BJ (cell line): ENCODE data around the gene PDE4C. TPM values are rescaled to one million over a fixed set of nuclear protein-coding genes. Genes with fewer than 3 reads are reported as not detected.

ENCODE experiments used
- CTCF ChIA-PET: fragments of 350-600 bp; formaldehyde crosslinking; extraction: SDS; loops from one replicate; lab custom pipeline; 2021; ENCODE audit warnings: antibody characterized with exemption, inconsistent platforms; lab: Yijun Ruan, JAX
- POLR2A ChIA-PET: fragments of 300-600 bp; sonication (Branson Sonifier 250); formaldehyde crosslinking; extraction: SDS; loops from one replicate; lab custom pipeline; 2021; ENCODE audit warnings: antibody characterized with exemption; lab: Charles Lee
- DNase-seq: peaks from one replicate; pipeline ENCODE4 v3.0.0-alpha.2; 2011; ENCODE audit warnings: low read depth
- H3K27me3 ChIP-seq: 2 replicates; pipeline ENCODE4 v1.6.0; 2011; ENCODE audit warnings: low read length; ENCODE audit not compliant: control insufficient read depth, insufficient read depth
- H3K36me3 ChIP-seq: 2 replicates; pipeline ENCODE4 v1.5.1; 2011; ENCODE audit warnings: low read length; ENCODE audit not compliant: control insufficient read depth, insufficient read depth
- H3K4me3 ChIP-seq: 2 replicates; pipeline ENCODE4 v1.5.1; 2011; ENCODE audit warnings: low read depth, mild to moderate bottlenecking, control low read depth, low read length
- polyA plus RNA-seq: library from polyadenylated mRNA; depleted of rRNA; stranded (reverse); fragments of >200 nt; gene quantifications from 2 replicates; pipeline ENCODE4 v1.2.3, GENCODE V29; 2011
- TF ChIP-seq, protein P1 (sequence below): IDR thresholded peaks from 2 replicates; pipeline ENCODE4 v1.5.1; 2011; ENCODE audit warnings: low read depth, mild to moderate bottlenecking, control low read depth, inconsistent platforms, low read length, moderate library complexity; ENCODE audit not compliant: insufficient read depth

The PDE4C gene
- polyA plus RNA-seq, 1 experiment = 0.06 TPM

DNA sequence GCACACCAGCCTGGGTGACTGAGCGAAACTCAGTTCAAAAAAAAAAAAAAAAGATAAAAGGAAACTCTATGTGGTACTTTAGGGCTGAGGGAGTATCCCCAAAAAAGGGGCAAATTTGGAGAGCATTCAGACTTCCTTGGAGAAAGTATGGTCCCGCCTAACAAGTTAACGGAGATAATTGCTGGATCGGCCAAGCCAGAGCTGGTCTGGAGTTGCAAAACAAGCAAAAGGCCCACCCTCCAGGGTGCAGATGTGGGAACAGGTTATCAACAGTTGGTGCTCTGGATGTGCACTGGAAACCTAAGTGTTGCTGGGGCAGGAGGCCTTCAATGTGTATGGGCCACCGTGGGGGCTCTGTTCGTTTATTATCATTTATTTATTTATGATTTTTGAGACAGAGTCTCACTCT lies 45.2 kb upstream of the PDE4C start:
- CTCF ChIA-PET = interaction anchor here (0.7 to 11.5 kb wide), 7 partner anchors 10 to 140 kb away, joined by 3 to 252 read pairs (median 3); partner anchors contain the start of genes JUND and MPV17L2
- no peaks in the 10 kb centered on the region for H3K27me3 ChIP-seq
- POLR2A ChIA-PET = interaction anchor here (0.7 kb wide), 1 partner anchor 91 kb away, joined by 9 read pairs; no protein-coding TSS in a partner anchor
- no peak for DNase-seq
- peaks cover 18% of the 10 kb centered on the region for H3K36me3 ChIP-seq
- TF ChIP-seq, protein P1, sequence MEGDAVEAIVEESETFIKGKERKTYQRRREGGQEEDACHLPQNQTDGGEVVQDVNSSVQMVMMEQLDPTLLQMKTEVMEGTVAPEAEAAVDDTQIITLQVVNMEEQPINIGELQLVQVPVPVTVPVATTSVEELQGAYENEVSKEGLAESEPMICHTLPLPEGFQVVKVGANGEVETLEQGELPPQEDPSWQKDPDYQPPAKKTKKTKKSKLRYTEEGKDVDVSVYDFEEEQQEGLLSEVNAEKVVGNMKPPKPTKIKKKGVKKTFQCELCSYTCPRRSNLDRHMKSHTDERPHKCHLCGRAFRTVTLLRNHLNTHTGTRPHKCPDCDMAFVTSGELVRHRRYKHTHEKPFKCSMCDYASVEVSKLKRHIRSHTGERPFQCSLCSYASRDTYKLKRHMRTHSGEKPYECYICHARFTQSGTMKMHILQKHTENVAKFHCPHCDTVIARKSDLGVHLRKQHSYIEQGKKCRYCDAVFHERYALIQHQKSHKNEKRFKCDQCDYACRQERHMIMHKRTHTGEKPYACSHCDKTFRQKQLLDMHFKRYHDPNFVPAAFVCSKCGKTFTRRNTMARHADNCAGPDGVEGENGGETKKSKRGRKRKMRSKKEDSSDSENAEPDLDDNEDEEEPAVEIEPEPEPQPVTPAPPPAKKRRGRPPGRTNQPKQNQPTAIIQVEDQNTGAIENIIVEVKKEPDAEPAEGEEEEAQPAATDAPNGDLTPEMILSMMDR = no peak
- H3K4me3 ChIP-seq = no peak overlapping the region

DNA sequence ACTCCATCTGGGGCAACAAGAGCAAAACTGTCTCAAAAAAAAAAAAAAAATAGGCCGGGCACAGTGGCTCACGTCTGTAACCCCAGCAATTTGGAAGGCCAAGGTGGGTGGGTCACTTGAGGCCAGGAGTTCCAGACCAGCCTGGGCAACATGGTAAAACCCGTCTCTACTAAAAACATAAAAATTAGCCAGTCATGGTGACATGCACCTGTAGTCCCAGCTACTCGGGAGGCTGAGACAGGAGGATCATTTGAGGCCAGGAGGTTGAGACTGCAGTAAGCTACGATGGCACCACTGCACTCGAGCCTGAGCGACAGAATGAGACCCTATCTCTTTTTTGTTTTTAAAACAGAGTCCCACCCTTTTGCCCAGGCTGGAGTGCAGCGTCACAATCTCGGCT lies 44.1 kb upstream of the PDE4C start:
- ChIA-PET CTCF (interaction anchor here (1.1 to 2.9 kb wide), 3 partner anchors 8 to 52 kb away, joined by 3 to 20 read pairs (median 3); partner anchors contain the start of gene JUND), POLR2A (no interaction called here)
- TF ChIP-seq, protein P1 = no peak

DNA sequence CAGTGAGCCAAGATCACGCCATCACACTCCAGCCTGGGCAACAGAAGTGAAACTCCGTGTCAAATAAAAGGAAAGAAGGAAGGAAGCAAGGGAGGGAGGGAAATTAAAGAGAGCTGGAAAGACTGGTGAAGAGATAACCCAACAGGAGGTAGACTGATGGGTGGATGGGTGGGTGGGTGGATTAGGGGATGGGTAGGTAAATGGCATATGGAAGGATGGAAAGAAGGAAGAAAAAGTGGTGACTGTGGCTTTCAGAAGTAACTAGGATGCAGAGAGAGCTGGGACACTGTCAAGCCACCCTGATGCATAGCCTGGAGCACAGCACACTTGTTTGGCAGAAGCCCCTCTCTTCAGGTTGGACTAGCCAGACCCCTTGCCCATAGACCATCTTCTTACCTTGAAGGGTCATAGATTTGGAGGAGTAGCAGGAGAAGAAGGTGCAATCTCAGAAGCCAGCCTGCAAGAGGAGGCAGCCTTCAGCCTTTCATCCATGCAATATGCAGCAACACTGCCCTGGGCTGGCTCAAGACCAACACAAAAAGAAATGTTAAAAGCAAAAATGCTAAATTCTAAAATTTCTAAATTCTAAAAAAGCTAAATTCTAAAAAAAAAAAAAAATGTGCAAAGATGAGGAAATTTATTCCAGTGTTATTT lies 43.0 kb upstream of the PDE4C start:
- H3K27me3 ChIP-seq = no peaks in the 10 kb centered on the region
- peaks cover 31% of the 10 kb centered on the region for H3K36me3 ChIP-seq
- DNase-seq = no peak
- POLR2A ChIA-PET = no interaction called here
- TF ChIP-seq, protein P1 = no peak
- H3K4me3 ChIP-seq = no peak overlapping the region
- CTCF ChIA-PET = interaction anchor here (0.6 to 2.9 kb wide), 4 partner anchors 9 to 108 kb away, joined by 3 to 20 read pairs (median 4); no protein-coding TSS in a partner anchor

More for the DNA sequence above, 44.1 kb upstream of the PDE4C start:
- no peak for DNase-seq
- Histone ChIP-seq H3K4me3 (no peak overlapping the region), H3K27me3 (no peaks in the 10 kb centered on the region), H3K36me3 (peaks cover 23% of the 10 kb centered on the region)

DNA sequence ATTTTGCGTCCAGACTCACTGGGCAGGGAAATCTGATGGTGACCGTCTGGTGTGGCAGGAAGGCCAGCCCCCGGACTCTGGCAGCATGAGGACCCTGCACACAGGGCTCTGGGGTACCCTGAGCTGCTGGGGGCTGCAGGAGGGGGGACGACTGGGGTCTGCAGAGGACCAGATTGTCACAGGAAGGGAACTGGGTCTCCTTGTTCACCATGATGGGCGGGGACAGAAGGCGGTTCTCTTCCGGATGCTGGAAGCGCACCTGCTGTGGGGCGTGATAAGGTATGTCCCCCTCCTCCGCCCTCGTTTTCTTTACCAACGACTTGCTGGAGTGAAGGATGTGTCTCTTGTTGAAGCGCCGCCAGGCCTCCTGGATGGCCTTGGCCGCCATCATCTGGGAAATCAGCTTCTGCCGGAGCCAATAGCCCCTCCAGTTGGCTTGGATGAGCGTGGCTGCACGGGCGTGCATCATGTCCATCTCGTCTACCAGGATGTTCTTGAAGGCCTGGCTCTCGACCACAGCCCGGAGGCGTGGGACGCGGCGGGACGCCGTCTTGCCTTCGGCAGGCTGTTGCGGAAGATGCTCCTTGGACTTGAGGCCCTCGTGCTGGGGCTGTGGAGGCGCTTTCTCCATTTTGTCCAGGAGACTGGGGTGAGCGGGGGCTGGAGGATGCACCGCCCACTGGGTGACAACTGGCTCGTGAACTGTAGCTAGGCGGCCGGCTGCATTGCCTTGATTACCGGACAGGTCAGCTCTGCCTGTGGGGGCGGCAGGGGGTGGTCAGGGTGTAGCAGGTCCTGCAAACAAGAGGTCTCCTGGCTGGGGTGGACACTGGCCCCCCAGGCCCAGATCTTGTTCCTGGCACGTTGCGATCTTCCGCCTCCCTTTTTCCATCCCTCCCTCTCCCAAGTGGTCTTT lies 40.8 kb upstream of the PDE4C start:
- ChIA-PET CTCF (interaction anchor here (0.6 kb wide), 2 partner anchors 15 to 75 kb away, joined by 4 to 6 read pairs; no protein-coding TSS in a partner anchor), POLR2A (no interaction called here)
- no peak for DNase-seq
- TF ChIP-seq, protein P1 = no peak
- Histone ChIP-seq H3K4me3 (no peak overlapping the region), H3K36me3 (peaks cover 31% of the 10 kb centered on the region), H3K27me3 (no peaks in the 10 kb centered on the region)
